ENCODE measurements around the gene CKAP2.

CKAP2 gene

GRCh38 chr13:52414051-52414450 lies 41.2 kb upstream of the CKAP2 start:
- no peaks in the 10 kb centered on the region for H3K27me3 ChIP-seq (ENCODE audit: insufficient read depth, insufficient read length)
- no peak overlapping the region for H3K4me3 ChIP-seq (ENCODE audit: insufficient read length, low read depth)
- no peak for DNase-seq (ENCODE audit: low read depth, low spot score)
- H3K36me3 ChIP-seq (ENCODE audit: insufficient read depth, insufficient read length, low read length): peaks cover 12% of the 10 kb centered on the region
- H3K4me1 ChIP-seq (ENCODE audit: insufficient read depth, insufficient read length): no peaks in the 10 kb centered on the region
- no peak for TF ChIP-seq YY1 (IDR thresholded peaks at IDR 0.05; ENCODE audit: insufficient read depth, insufficient read length)
- TF ChIP-seq ZNF274 (IDR thresholded peaks at IDR 0.05; ENCODE audit: low read depth, low read length): no peak
- TF ChIP-seq SUZ12 (IDR thresholded peaks at IDR 0.05; ENCODE audit: extremely low read depth, insufficient read depth, insufficient read length): no peak
- H3K9ac ChIP-seq (ENCODE audit: insufficient read length, low read depth): no peak overlapping the region
- H3K9me3 ChIP-seq (ENCODE audit: insufficient read depth, low read length): no peaks in the 10 kb centered on the region

GRCh38 chr13:52414963-52415362 lies 40.3 kb upstream of the CKAP2 start:
- H3K9ac ChIP-seq (ENCODE audit: insufficient read length, low read depth): no peak overlapping the region
- DNase-seq (ENCODE audit: low read depth, low spot score): no peak
- no peak overlapping the region for H3K4me3 ChIP-seq (ENCODE audit: insufficient read length, low read depth)
- H3K9me3 ChIP-seq (ENCODE audit: insufficient read depth, low read length): no peaks in the 10 kb centered on the region
- TF ChIP-seq ZNF274 (IDR thresholded peaks at IDR 0.05; ENCODE audit: low read depth, low read length) (no peak), SUZ12 (IDR thresholded peaks at IDR 0.05; ENCODE audit: extremely low read depth, insufficient read depth, insufficient read length) (no peak)
- H3K27me3 ChIP-seq (ENCODE audit: insufficient read depth, insufficient read length): no peaks in the 10 kb centered on the region
- no peaks in the 10 kb centered on the region for H3K4me1 ChIP-seq (ENCODE audit: insufficient read depth, insufficient read length)
- H3K36me3 ChIP-seq (ENCODE audit: insufficient read depth, insufficient read length, low read length): peaks cover 13% of the 10 kb centered on the region

GRCh38 chr13:52419080-52419479 lies 36.2 kb upstream of the CKAP2 start:
- Histone ChIP-seq H3K4me3 (ENCODE audit: insufficient read length, low read depth) (no peak overlapping the region), H3K27me3 (ENCODE audit: insufficient read depth, insufficient read length) (no peaks in the 10 kb centered on the region), H3K36me3 (ENCODE audit: insufficient read depth, insufficient read length, low read length) (peaks cover 12% of the 10 kb centered on the region), H3K9me3 (ENCODE audit: insufficient read depth, low read length) (no peaks in the 10 kb centered on the region), H3K9ac (ENCODE audit: insufficient read length, low read depth) (no peak overlapping the region), H3K4me1 (ENCODE audit: insufficient read depth, insufficient read length) (no peaks in the 10 kb centered on the region)
- no peak for TF ChIP-seq SUZ12 (IDR thresholded peaks at IDR 0.05; ENCODE audit: extremely low read depth, insufficient read depth, insufficient read length)
- TF ChIP-seq ZNF274 (IDR thresholded peaks at IDR 0.05; ENCODE audit: low read depth, low read length): no peak
- DNase-seq (ENCODE audit: low read depth, low spot score): no peak

- Histone ChIP-seq H3K9me3 (ENCODE audit: insufficient read depth, low read length) (no peaks in the 10 kb centered on the region), H3K36me3 (ENCODE audit: insufficient read depth, insufficient read length, low read length) (peaks cover 9% of the 10 kb centered on the region), H3K4me3 (ENCODE audit: insufficient read length, low read depth) (no peak overlapping the region), H3K4me1 (ENCODE audit: insufficient read depth, insufficient read length) (no peaks in the 10 kb centered on the region), H3K9ac (ENCODE audit: insufficient read length, low read depth) (no peak overlapping the region), H3K27me3 (ENCODE audit: insufficient read depth, insufficient read length) (no peaks in the 10 kb centered on the region)
- DNase-seq (ENCODE audit: low read depth, low spot score): no peak
- TF ChIP-seq YY1 (IDR thresholded peaks at IDR 0.05; ENCODE audit: insufficient read depth, insufficient read length): no peak
These were observed 34.1 kb upstream of the CKAP2 start for GRCh38 chr13:52421216-52421615.

- H3K9me3 ChIP-seq (ENCODE audit: insufficient read depth, low read length): no peaks in the 10 kb centered on the region
- H3K36me3 ChIP-seq (ENCODE audit: insufficient read depth, insufficient read length, low read length): peaks cover 7% of the 10 kb centered on the region
- no peak for DNase-seq (ENCODE audit: low read depth, low spot score)
- H3K27me3 ChIP-seq (ENCODE audit: insufficient read depth, insufficient read length): no peaks in the 10 kb centered on the region
- no peak overlapping the region for H3K9ac ChIP-seq (ENCODE audit: insufficient read length, low read depth)
- H3K4me1 ChIP-seq (ENCODE audit: insufficient read depth, insufficient read length): no peaks in the 10 kb centered on the region
- no peak overlapping the region for H3K4me3 ChIP-seq (ENCODE audit: insufficient read length, low read depth)
- TF ChIP-seq ZNF274 (IDR thresholded peaks at IDR 0.05; ENCODE audit: low read depth, low read length) (no peak), SUZ12 (IDR thresholded peaks at IDR 0.05; ENCODE audit: extremely low read depth, insufficient read depth, insufficient read length) (no peak), YY1 (IDR thresholded peaks at IDR 0.05; ENCODE audit: insufficient read depth, insufficient read length) (no peak)
These were observed 27.0 kb upstream of the CKAP2 start for GRCh38 chr13:52428295-52428694.

GRCh38 chr13:52432456-52432855 lies 22.8 kb upstream of the CKAP2 start:
- H3K36me3 ChIP-seq (ENCODE audit: insufficient read depth, insufficient read length, low read length): peaks cover 3% of the 10 kb centered on the region
- TF ChIP-seq YY1 (IDR thresholded peaks at IDR 0.05; ENCODE audit: insufficient read depth, insufficient read length) (no peak), SUZ12 (IDR thresholded peaks at IDR 0.05; ENCODE audit: extremely low read depth, insufficient read depth, insufficient read length) (no peak), ZNF274 (IDR thresholded peaks at IDR 0.05; ENCODE audit: low read depth, low read length) (no peak)

GRCh38 chr13:52446265-52446664 lies 9.0 kb upstream of the CKAP2 start:
- DNase-seq (ENCODE audit: low read depth, low spot score): no peak
- TF ChIP-seq SUZ12 (IDR thresholded peaks at IDR 0.05; ENCODE audit: extremely low read depth, insufficient read depth, insufficient read length): no peak
- TF ChIP-seq ZNF274 (IDR thresholded peaks at IDR 0.05; ENCODE audit: low read depth, low read length): no peak
- no peak for TF ChIP-seq YY1 (IDR thresholded peaks at IDR 0.05; ENCODE audit: insufficient read depth, insufficient read length)
- no peaks in the 10 kb centered on the region for H3K4me1 ChIP-seq (ENCODE audit: insufficient read depth, insufficient read length)
- no peak overlapping the region for H3K4me3 ChIP-seq (ENCODE audit: insufficient read length, low read depth)
- no peaks in the 10 kb centered on the region for H3K9me3 ChIP-seq (ENCODE audit: insufficient read depth, low read length)
- H3K27me3 ChIP-seq (ENCODE audit: insufficient read depth, insufficient read length): no peaks in the 10 kb centered on the region
- no peaks in the 10 kb centered on the region for H3K36me3 ChIP-seq (ENCODE audit: insufficient read depth, insufficient read length, low read length)
- H3K9ac ChIP-seq (ENCODE audit: insufficient read length, low read depth): no peak overlapping the region

More at GRCh38 chr13:52432456-52432855, 22.8 kb upstream of the CKAP2 start:
- no peaks in the 10 kb centered on the region for H3K27me3 ChIP-seq (ENCODE audit: insufficient read depth, insufficient read length)
- no peaks in the 10 kb centered on the region for H3K9me3 ChIP-seq (ENCODE audit: insufficient read depth, low read length)
- no peak for DNase-seq (ENCODE audit: low read depth, low spot score)
- no peak overlapping the region for H3K4me3 ChIP-seq (ENCODE audit: insufficient read length, low read depth)
- no peaks in the 10 kb centered on the region for H3K4me1 ChIP-seq (ENCODE audit: insufficient read depth, insufficient read length)
- H3K9ac ChIP-seq (ENCODE audit: insufficient read length, low read depth): no peak overlapping the region

GRCh38 chr13:52447354-52447753 lies 7.9 kb upstream of the CKAP2 start:
- no peak overlapping the region for H3K9ac ChIP-seq (ENCODE audit: insufficient read length, low read depth)
- H3K9me3 ChIP-seq (ENCODE audit: insufficient read depth, low read length): no peaks in the 10 kb centered on the region
- no peaks in the 10 kb centered on the region for H3K27me3 ChIP-seq (ENCODE audit: insufficient read depth, insufficient read length)
- H3K36me3 ChIP-seq (ENCODE audit: insufficient read depth, insufficient read length, low read length): no peaks in the 10 kb centered on the region
- no peaks in the 10 kb centered on the region for H3K4me1 ChIP-seq (ENCODE audit: insufficient read depth, insufficient read length)
- TF ChIP-seq ZNF274 (IDR thresholded peaks at IDR 0.05; ENCODE audit: low read depth, low read length) (no peak), SUZ12 (IDR thresholded peaks at IDR 0.05; ENCODE audit: extremely low read depth, insufficient read depth, insufficient read length) (no peak), YY1 (IDR thresholded peaks at IDR 0.05; ENCODE audit: insufficient read depth, insufficient read length) (no peak)
- no peak overlapping the region for H3K4me3 ChIP-seq (ENCODE audit: insufficient read length, low read depth)
- no peak for DNase-seq (ENCODE audit: low read depth, low spot score)
